Thymus (tissue), 11 donors: Measurements from ENCODE around the gene B3GNT4. TPM values are rescaled to one million over a fixed set of nuclear protein-coding genes. Genes with fewer than 3 reads are reported as not detected.

Source experiments
- DNase-seq, 9 donors: peaks; one replicate each; pipeline ENCODE4 v3.0.0-alpha.2; 2013; ENCODE audit warnings: low spot score in 9 of 9, low read depth in 6 of 9, missing footprints in 1 of 9
- H3K27ac ChIP-seq, 2 donors: one replicate each; pipeline ENCODE4 v1.5.1; 2013; ENCODE audit warnings: control low read depth in 1 of 2, low read depth in 1 of 2, low read length in 1 of 2, mild to moderate bottlenecking in 1 of 2, moderate library complexity in 1 of 2
- H3K27me3 ChIP-seq, 2 donors: one replicate each; pipeline ENCODE4 v1.5.1; 2013; ENCODE audit warnings: low read length in 1 of 2; ENCODE audit not compliant: control insufficient read depth in 2 of 2, insufficient read depth in 1 of 2
- H3K36me3 ChIP-seq, 2 donors: one replicate each; pipeline ENCODE4 v1.5.1; 2013; ENCODE audit warnings: low read length in 1 of 2, mild to moderate bottlenecking in 1 of 2, moderate library complexity in 1 of 2; ENCODE audit not compliant: control insufficient read depth in 2 of 2, insufficient read depth in 2 of 2
- H3K4me1 ChIP-seq, 2 donors: one replicate each; pipeline ENCODE4 v1.5.1; 2013; ENCODE audit warnings: low read length in 2 of 2; ENCODE audit not compliant: control insufficient read depth in 2 of 2, insufficient read depth in 2 of 2
- H3K4me3 ChIP-seq, 2 donors: one replicate each; pipeline ENCODE4 v1.5.1; 2013; ENCODE audit warnings: low read length in 2 of 2, control low read depth in 1 of 2, mild to moderate bottlenecking in 1 of 2
- H3K9me3 ChIP-seq, 2 donors: one replicate each; pipeline ENCODE4 v1.5.1; 2013; ENCODE audit warnings: low read length in 1 of 2, mild to moderate bottlenecking in 1 of 2; ENCODE audit not compliant: control insufficient read depth in 2 of 2, insufficient read depth in 1 of 2
- WGBS: extraction: QIAGEN DNeasy Blood & Tissue Kit; methylation state at CpG from one replicate; pipeline ENCODE4 v1.1.7; 2013; 5-methylcytosine and 5-hydroxymethylcytosine counted together
- polyA plus RNA-seq: library from polyadenylated mRNA; stranded (reverse); fragments of 200-250 nt; gene quantifications from one replicate; pipeline ENCODE4 v1.2.3, GENCODE V29; 2013
- total RNA-seq: library from RNA; stranded (reverse); fragments of 120-200 nt; gene quantifications from one replicate; pipeline ENCODE4 v1.2.4, GENCODE V29; 2013
- donor health status: healthy.

Gene B3GNT4
- total and polyA plus RNA-seq, 2 donors: 0.14 to 0.52 TPM

- H3K27ac ChIP-seq: no peak overlapping the region
- peaks cover 24 to 37% of the 10 kb centered on the region in 2 donors for H3K36me3 ChIP-seq
- no peaks in the 10 kb centered on the region for H3K27me3 ChIP-seq
- peak in 5 of 9 donors; percentile 39 to 82 (median 59) for DNase-seq
- WGBS: 23% methylated on average over 17 of the region's 17 CpGs
- H3K4me3 ChIP-seq: peak overlapping the region in 1 of 2 donors; percentile 26
- H3K4me1 ChIP-seq: peaks cover 25 to 35% of the 10 kb centered on the region in 2 donors
- peaks cover 0 to 7% of the 10 kb centered on the region in 2 donors for H3K9me3 ChIP-seq
These were observed 23.8 kb downstream of the B3GNT4 start for GRCh38 chr12:122227341-122227740.

- Histone ChIP-seq H3K27me3 (no peaks in the 10 kb centered on the region), H3K4me1 (peaks cover 25 to 35% of the 10 kb centered on the region in 2 donors), H3K9me3 (peaks cover 0 to 7% of the 10 kb centered on the region in 2 donors), H3K36me3 (peaks cover 19 to 37% of the 10 kb centered on the region in 2 donors), H3K27ac (no peak overlapping the region), H3K4me3 (no peak overlapping the region)
- DNase-seq: no peak
- WGBS: 82% methylated on average over 5 of the region's 5 CpGs
These were observed 24.6 kb downstream of the B3GNT4 start for GRCh38 chr12:122228092-122228491.

GRCh38 chr12:122230798-122231197 is 27.3 kb downstream of the B3GNT4 start:
- no peak for DNase-seq
- Histone ChIP-seq H3K4me1 (peaks cover 21% of the 10 kb centered on the region in 2 donors), H3K27ac (no peak overlapping the region), H3K36me3 (peaks cover 40 to 52% of the 10 kb centered on the region in 2 donors), H3K9me3 (peaks cover 0 to 2% of the 10 kb centered on the region in 2 donors), H3K4me3 (no peak overlapping the region), H3K27me3 (no peaks in the 10 kb centered on the region)
- WGBS: 95% methylated on average over 6 of the region's 6 CpGs

- H3K9me3 ChIP-seq: no peaks in the 10 kb centered on the region
- peaks cover 46 to 56% of the 10 kb centered on the region in 2 donors for H3K36me3 ChIP-seq
- DNase-seq: no peak
- H3K27ac ChIP-seq: no peak overlapping the region
- H3K4me3 ChIP-seq: no peak overlapping the region
- no peaks in the 10 kb centered on the region for H3K27me3 ChIP-seq
- 99% methylated on average over 10 of the region's 10 CpGs for WGBS
- peaks cover 7 to 8% of the 10 kb centered on the region in 2 donors for H3K4me1 ChIP-seq
These were observed 29.2 kb downstream of the B3GNT4 start for GRCh38 chr12:122232691-122233090.

- WGBS: over 99% methylated on average over 7 of the region's 7 CpGs
- Histone ChIP-seq H3K27ac (no peak overlapping the region), H3K4me3 (no peak overlapping the region), H3K9me3 (no peaks in the 10 kb centered on the region), H3K27me3 (no peaks in the 10 kb centered on the region), H3K36me3 (peaks cover 55% of the 10 kb centered on the region in 2 donors), H3K4me1 (no peaks in the 10 kb centered on the region)
- DNase-seq: no peak
These were observed 32.2 kb downstream of the B3GNT4 start for GRCh38 chr12:122235741-122236140.

- no peak overlapping the region for H3K27ac ChIP-seq
- 96% methylated on average over 5 of the region's 5 CpGs for WGBS
- peaks cover 0 to 8% of the 10 kb centered on the region in 2 donors for H3K4me1 ChIP-seq
- peaks cover 42 to 49% of the 10 kb centered on the region in 2 donors for H3K36me3 ChIP-seq
- no peak for DNase-seq
- H3K4me3 ChIP-seq: no peak overlapping the region
- no peaks in the 10 kb centered on the region for H3K9me3 ChIP-seq
- no peaks in the 10 kb centered on the region for H3K27me3 ChIP-seq
These were observed 35.4 kb downstream of the B3GNT4 start for GRCh38 chr12:122238861-122239260.

GRCh38 chr12:122243965-122244364 is 40.5 kb downstream of the B3GNT4 start:
- peak in 1 of 9 donors; percentile 16 for DNase-seq
- Histone ChIP-seq H3K4me3 (no peak overlapping the region), H3K4me1 (peaks cover 0 to 16% of the 10 kb centered on the region in 2 donors), H3K27ac (peak overlapping the region; percentile 25 to 75), H3K27me3 (no peaks in the 10 kb centered on the region), H3K9me3 (no peaks in the 10 kb centered on the region), H3K36me3 (peaks cover 26 to 30% of the 10 kb centered on the region in 2 donors)
- 95% methylated on average over 6 of the region's 6 CpGs for WGBS

GRCh38 chr12:122244565-122245371 is 41.3 kb downstream of the B3GNT4 start:
- WGBS: 90% methylated on average over 11 of the region's 11 CpGs

GRCh38 chr12:122245553-122245952 is 42.0 kb downstream of the B3GNT4 start:
- H3K4me3 ChIP-seq: no peak overlapping the region
- no peaks in the 10 kb centered on the region for H3K9me3 ChIP-seq
- WGBS: 98% methylated on average over 1 of the region's 1 CpG
- no peak overlapping the region for H3K27ac ChIP-seq
- H3K27me3 ChIP-seq: no peaks in the 10 kb centered on the region
- peaks cover 32 to 42% of the 10 kb centered on the region in 2 donors for H3K36me3 ChIP-seq
- no peak for DNase-seq
- peaks cover 0 to 16% of the 10 kb centered on the region in 2 donors for H3K4me1 ChIP-seq

More at GRCh38 chr12:122244565-122245371, 41.3 kb downstream of the B3GNT4 start:
- DNase-seq: peak in 2 of 9 donors; percentile 33 to 60
- Histone ChIP-seq H3K4me1 (peaks cover 0 to 16% of the 10 kb centered on the region in 2 donors), H3K9me3 (no peaks in the 10 kb centered on the region), H3K36me3 (peaks cover 30 to 36% of the 10 kb centered on the region in 2 donors), H3K4me3 (no peak overlapping the region), H3K27me3 (no peaks in the 10 kb centered on the region), H3K27ac (peak overlapping the region; percentile 25 to 75)
